H1 (cell line): ENCODE data around the gene TOM1. TPM values are rescaled to one million over a fixed set of nuclear protein-coding genes. Genes with fewer than 3 reads are reported as not detected.

Experiments
- CTCF ChIA-PET: fragments of 300-600 bp; sonication (Branson Sonifier 250); formaldehyde crosslinking; loops from one replicate; lab custom pipeline; 2021; ENCODE audit not compliant: partially characterized antibody; lab: Charles Lee
- POLR2A ChIA-PET: fragments of 300-600 bp; sonication (Branson Sonifier 250); formaldehyde crosslinking; loops from one replicate; lab custom pipeline; 2021; ENCODE audit warnings: inconsistent platforms; ENCODE audit not compliant: partially characterized antibody; lab: Charles Lee
- DNase-seq, 2 experiments: peaks; one replicate each; pipeline versions ENCODE4 v3.0.0 to v3.0.0-alpha.2; 2010 to 2022; ENCODE audit warnings: low spot score in 2 of 2, low read depth in 1 of 2, mixed read lengths in 1 of 2
- FAIRE-seq: peaks from 2 replicates; lab custom pipeline; 2011; peaks lifted over from hg19 to GRCh38; lab: Jason Lieb, UNC
- H2AFZ ChIP-seq: 2 replicates; pipeline ENCODE4 v1.8.1; 2012; ENCODE audit warnings: low read length, inconsistent platforms
- H2AK5ac ChIP-seq: 2 replicates; pipeline ENCODE4 v1.6.1; 2013; ENCODE audit warnings: low read depth, low read length
- H2BK120ac ChIP-seq: replicated peaks from 2 replicates; pipeline ENCODE3; 2013; ENCODE audit warnings: low read depth, low read length, inconsistent platforms
- H2BK12ac ChIP-seq: 2 replicates; pipeline ENCODE4 v1.6.1; 2013; ENCODE audit warnings: low read depth, low read length
- H2BK15ac ChIP-seq: 2 replicates; pipeline ENCODE4 v1.6.1; 2013; ENCODE audit warnings: low read length
- H2BK20ac ChIP-seq: 2 replicates; pipeline ENCODE4 v1.6.1; 2013; ENCODE audit warnings: low read length
- H2BK5ac ChIP-seq: 2 replicates; pipeline ENCODE4 v1.6.1; 2013; ENCODE audit warnings: low read depth, low read length
- H3K14ac ChIP-seq: 2 replicates; pipeline ENCODE4 v1.6.1; 2013; ENCODE audit warnings: inconsistent platforms; ENCODE audit not compliant: insufficient read length
- H3K18ac ChIP-seq: 2 replicates; pipeline ENCODE4 v1.6.1; 2013; ENCODE audit warnings: low read length; ENCODE audit errors: extremely low read depth
- H3K23ac ChIP-seq: 2 replicates; pipeline ENCODE4 v1.6.1; 2013; ENCODE audit warnings: inconsistent platforms; ENCODE audit not compliant: insufficient read length
- H3K23me2 ChIP-seq: 2 replicates; pipeline ENCODE4 v1.6.1; 2013; ENCODE audit warnings: low read depth, low read length
- H3K27ac ChIP-seq: 2 replicates; pipeline ENCODE4 v1.6.1; 2011; ENCODE audit warnings: low read depth, low read length, inconsistent platforms
- H3K27me3 ChIP-seq, 4 experiments: replicated peaks in 1 of 4; 1 replicate in 1 of 4; 2 replicates in 3 of 4; pipeline versions ENCODE4 v1.6.1 to v1.8.1; 2011 to 2013; ENCODE audit warnings: low read length in 3 of 4, mild to moderate bottlenecking in 3 of 4, inconsistent platforms in 2 of 4, mixed read lengths in 2 of 4, moderate library complexity in 1 of 4; ENCODE audit not compliant: control insufficient read depth in 3 of 4, insufficient read depth in 3 of 4; ENCODE audit errors: extremely low read depth in 1 of 4
- H3K36me3 ChIP-seq, 4 experiments: 2 replicates each; pipeline versions ENCODE4 v1.6.1 to v1.8.1; 2011 to 2013; ENCODE audit warnings: mild to moderate bottlenecking in 4 of 4, low read length in 3 of 4, moderate library complexity in 2 of 4, control low read depth in 1 of 4, inconsistent platforms in 1 of 4; ENCODE audit not compliant: insufficient read depth in 4 of 4, control insufficient read depth in 2 of 4
- H3K4ac ChIP-seq: replicated peaks from 2 replicates; pipeline ENCODE3; 2013; ENCODE audit warnings: low read length, low read depth, mixed read lengths, inconsistent platforms; ENCODE audit not compliant: insufficient read length
- H3K4me1 ChIP-seq, 4 experiments: replicated peaks in 1 of 4; 1 replicate in 1 of 4; 2 replicates in 3 of 4; pipeline versions ENCODE4 v1.6.1 to v1.8.1; 2011 to 2013; ENCODE audit warnings: low read length in 3 of 4, inconsistent platforms in 2 of 4, mixed read lengths in 1 of 4; ENCODE audit not compliant: insufficient read depth in 4 of 4, control insufficient read depth in 3 of 4
- H3K4me2 ChIP-seq, 2 experiments: 2 replicates each; pipeline versions ENCODE4 v1.6.1 to v1.8.1; 2011 to 2013; ENCODE audit warnings: low read depth in 2 of 2, low read length in 2 of 2, control low read depth in 1 of 2, inconsistent platforms in 1 of 2, mild to moderate bottlenecking in 1 of 2; ENCODE audit not compliant: insufficient read depth in 1 of 2
- H3K4me3 ChIP-seq, 4 experiments: fragments of 200-600, 300-600 bp in 1 of 4; sonication (generic), shearing (Covaris generic), sonication (Bioruptor Twin) in 1 of 4; 2 replicates each; pipeline versions ENCODE4 v1.5.1 to v1.8.1; 2011 to 2016; ENCODE audit warnings: low read length in 4 of 4, low read depth in 3 of 4, control low read depth in 2 of 4, inconsistent platforms in 2 of 4, mild to moderate bottlenecking in 2 of 4, mixed read lengths in 1 of 4, moderate library complexity in 1 of 4; ENCODE audit not compliant: insufficient read depth in 2 of 4; ENCODE audit errors: extremely low read depth in 1 of 4
- H3K56ac ChIP-seq: replicated peaks from 2 replicates; pipeline ENCODE3; 2013; ENCODE audit warnings: low read depth, mild to moderate bottlenecking, mixed read lengths, low read length, inconsistent platforms; ENCODE audit not compliant: insufficient read length
- H3K79me1 ChIP-seq: 2 replicates; pipeline ENCODE4 v1.6.1; 2013; ENCODE audit warnings: low read depth, low read length, control low read depth
- H3K79me2 ChIP-seq, 2 experiments: 2 replicates each; pipeline versions ENCODE4 v1.6.1 to v1.8.1; 2012 to 2013; ENCODE audit warnings: low read length in 2 of 2, mild to moderate bottlenecking in 2 of 2, inconsistent platforms in 1 of 2; ENCODE audit not compliant: insufficient read depth in 2 of 2, control insufficient read depth in 1 of 2
- H3K9ac ChIP-seq, 4 experiments: replicated peaks in 1 of 4; 1 replicate in 1 of 4; 2 replicates in 3 of 4; pipeline versions ENCODE4 v1.6.1 to v1.8.1; 2011 to 2013; ENCODE audit warnings: low read depth in 3 of 4, low read length in 3 of 4, control low read depth in 2 of 4, mild to moderate bottlenecking in 2 of 4, moderate library complexity in 2 of 4, inconsistent platforms in 1 of 4; ENCODE audit errors: extremely low read depth in 1 of 4
- H3K9me3 ChIP-seq, 2 experiments: 2 replicates each; pipeline versions ENCODE4 v1.6.1 to v1.8.1; 2012 to 2013; ENCODE audit warnings: mild to moderate bottlenecking in 2 of 2, moderate library complexity in 2 of 2, control low read depth in 1 of 2, inconsistent platforms in 1 of 2, low read depth in 1 of 2, low read length in 1 of 2, mixed read lengths in 1 of 2; ENCODE audit not compliant: insufficient read depth in 2 of 2
- H4K20me1 ChIP-seq, 2 experiments: replicated peaks in 1 of 2; 2 replicates each; pipeline versions ENCODE3 to v1.8.1; 2011 to 2013; ENCODE audit warnings: inconsistent platforms in 2 of 2, low read length in 2 of 2, mild to moderate bottlenecking in 1 of 2; ENCODE audit not compliant: insufficient read depth in 2 of 2, control insufficient read depth in 1 of 2
- H4K5ac ChIP-seq: 2 replicates; pipeline ENCODE4 v1.6.1; 2013; ENCODE audit warnings: low read length, low read depth, mixed read lengths, inconsistent platforms; ENCODE audit not compliant: insufficient read length
- H4K8ac ChIP-seq: 2 replicates; pipeline ENCODE4 v1.8.0; 2013; ENCODE audit warnings: mild to moderate bottlenecking, moderate library complexity, low read length, inconsistent platforms; ENCODE audit not compliant: insufficient read depth; ENCODE audit errors: extremely low read depth
- H4K91ac ChIP-seq: replicated peaks from 2 replicates; pipeline ENCODE3; 2013; ENCODE audit warnings: low read length, mixed read lengths, inconsistent platforms; ENCODE audit not compliant: insufficient read length
- CHD1 ChIP-seq: IDR thresholded peaks from 2 replicates; pipeline ENCODE4 v1.6.1; 2012; ENCODE audit warnings: low read depth, low read length, improper control_type of control experiment
- CTBP2 ChIP-seq: IDR thresholded peaks from 2 replicates; pipeline ENCODE4 v1.7.0; 2011; ENCODE audit warnings: borderline replicate concordance, mild to moderate bottlenecking, moderate library complexity, mixed read lengths, low read length; ENCODE audit not compliant: insufficient read depth, insufficient read length
- KDM1A ChIP-seq: fragments of 200-600, 300-600 bp; sonication (generic); IDR thresholded peaks from 2 replicates; pipeline ENCODE4 v1.7.1; 2016; ENCODE audit warnings: mild to moderate bottlenecking, low read length, borderline replicate concordance
- MAFK ChIP-seq: IDR thresholded peaks from 2 replicates; pipeline ENCODE4 v1.6.1; 2012; ENCODE audit warnings: low read depth, mild to moderate bottlenecking, improper control_type of control experiment, low read length
- NRF1 ChIP-seq: IDR thresholded peaks from 2 replicates; pipeline ENCODE4 v1.6.1; 2011; ENCODE audit warnings: mild to moderate bottlenecking, low read depth, low read length, improper control_type of control experiment
- TBP ChIP-seq: IDR thresholded peaks from 2 replicates; pipeline ENCODE4 v1.6.1; 2011; ENCODE audit warnings: low read depth, low read length, improper control_type of control experiment
- TEAD4 ChIP-seq: IDR thresholded peaks from 2 replicates; pipeline ENCODE4 v1.6.1; 2012; ENCODE audit warnings: low read depth, low read length, inconsistent platforms, mixed read lengths
- YY1 ChIP-seq: IDR thresholded peaks from 2 replicates; pipeline ENCODE4 v1.6.1; 2011; ENCODE audit warnings: low read depth, mild to moderate bottlenecking, low read length
- WGBS, 2 experiments: shearing (Covaris generic) in 1 of 2; methylation state at CpG; one replicate each; pipeline versions ENCODE4 v1.1.6 to v1.1.7; 2013 to 2015; ENCODE audit warnings: low lambda C conversion rate in 2 of 2, mixed read lengths in 2 of 2, inconsistent platforms in 1 of 2, low coverage in 1 of 2, missing lambda C conversion rate in 1 of 2; ENCODE audit not compliant: insufficient replicate concordance in 2 of 2, insufficient coverage in 1 of 2, insufficient read length in 1 of 2; ENCODE audit errors: extremely low coverage in 1 of 2, missing lambda C conversion rate in 1 of 2; 5-methylcytosine and 5-hydroxymethylcytosine counted together
- polyA plus RNA-seq, 7 experiments: library from polyadenylated mRNA; depleted of rRNA in 3 of 7; stranded (reverse) in 5 of 7; unstranded in 2 of 7; fragments of >200 nt in 5 of 7; fragments of 200-250 nt in 2 of 7; gene quantifications; 1 replicate in 5 of 7; 2 replicates in 1 of 7; 4 replicates in 1 of 7; pipeline versions ENCODE4 v1.2.1 to v1.2.3, GENCODE V29; 2011 to 2013; ENCODE audit warnings: missing spikeins in 2 of 7, mixed read lengths in 2 of 7
- total RNA-seq: library from RNA; stranded (reverse); fragmentation: NEBNext Ultra II Directional; extraction: Animal tissue kit (Norgen Biotek cat#: 25700); gene quantifications from 2 replicates; pipeline ENCODE4 v1.2.1, GENCODE V29; 2021

The TOM1 gene
- total and polyA plus RNA-seq, 2 of the 8 experiments (the other 6 are each of a cell fraction or from before 2014, with no cell fraction given): 25.1 to 39.2 TPM

- Histone ChIP-seq H3K4ac (no peak overlapping the region), H3K27ac (no peak overlapping the region), H4K20me1 (peaks cover 2 to 6% of the 10 kb centered on the region in 2 experiments), H4K91ac (no peak overlapping the region), H4K5ac (no peak overlapping the region), H3K4me1 (peaks cover 0 to 2% (median 0%) of the 10 kb centered on the region in 4 experiments; a peak in 3 of 7 replicates), H4K8ac (no peak overlapping the region), H3K79me2 (no peaks in the 10 kb centered on the region), H2BK20ac (no peak overlapping the region), H3K9ac (no peak overlapping the region), H2BK120ac (no peak overlapping the region), H2BK5ac (no peak overlapping the region; the same call in 1 of the 2 replicates), H3K56ac (no peak overlapping the region), H3K36me3 (no peaks in the 10 kb centered on the region), H2BK15ac (peak overlapping the region; percentile 25; the same call in 1 of the 2 replicates), H2AFZ (no peak overlapping the region), H3K14ac (no peak overlapping the region), H3K23me2 (no peaks in the 10 kb centered on the region), H3K23ac (no peak overlapping the region), H2AK5ac (peak overlapping the region; percentile 77; the same call in 1 of the 2 replicates), H3K27me3 (no peaks in the 10 kb centered on the region), H3K79me1 (peaks cover 7% of the 10 kb centered on the region), H2BK12ac (no peak overlapping the region), H3K4me2 (no peak overlapping the region), H3K4me3 (no peak overlapping the region), H3K18ac (no peak overlapping the region), H3K9me3 (no peaks in the 10 kb centered on the region)
- ChIA-PET POLR2A (no interaction called here), CTCF (interaction anchor here (0.8 kb wide), 1 partner anchor 34 kb away, joined by 3 read pairs; no protein-coding TSS in a partner anchor)
- no peak for DNase-seq
- 83% methylated on average over 12 of the region's 13 CpGs; no CpG with 5 or more reads in 1 of the 2 experiments for WGBS, 2 experiments
- no peak for FAIRE-seq
- TF ChIP-seq CTBP2 (no peak), NRF1 (no peak), CHD1 (no peak), YY1 (no peak), TBP (no peak), TEAD4 (no peak), MAFK (no peak), KDM1A (no peak)
Observed at GRCh38 chr22:35312198-35313059, 12.7 kb downstream of the TOM1 start.
